CD4-positive, alpha-beta T cell treated with Interleukin-15 for 4 hours (primary cell): ENCODE results near the gene MELK.

Source experiments
- DNase-seq: peaks from one replicate; pipeline ENCODE4 v3.0.0-alpha.2; 2020; ENCODE audit warnings: low spot score

The MELK gene

GRCh38 chr9:36584620-36585460, 12.1 kb downstream of the MELK start:
- no peak for DNase-seq

DNA sequence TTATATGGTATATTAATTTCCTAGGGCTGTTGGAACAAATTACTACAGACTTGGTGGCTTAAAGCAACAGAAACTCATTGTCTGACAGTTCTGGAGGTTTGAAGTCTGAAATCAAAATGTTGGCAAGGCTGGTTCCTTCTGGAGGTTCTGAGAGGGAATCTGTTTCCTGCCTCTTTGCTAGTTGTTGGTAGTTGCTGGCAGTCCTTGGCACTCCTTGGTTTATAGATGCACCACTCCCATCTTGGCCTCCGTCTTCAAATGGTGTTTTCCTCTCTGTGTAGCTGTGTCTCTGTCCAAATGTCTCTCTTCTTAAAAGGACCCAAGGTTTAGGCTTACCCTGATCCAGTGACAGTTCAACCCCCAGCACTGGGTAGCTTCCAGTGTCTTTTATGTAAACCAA, 17.5 kb downstream of the MELK start:
- DNase-seq: no peak

- no peak for DNase-seq
These were observed 20.3 kb downstream of the MELK start for GRCh38 chr9:36592801-36593583.

- DNase-seq: no peak
These were observed 21.5 kb downstream of the MELK start for GRCh38 chr9:36594213-36594612.

GRCh38 chr9:36597412-36598178, 24.9 kb downstream of the MELK start:
- peak; percentile 9 for DNase-seq

DNA sequence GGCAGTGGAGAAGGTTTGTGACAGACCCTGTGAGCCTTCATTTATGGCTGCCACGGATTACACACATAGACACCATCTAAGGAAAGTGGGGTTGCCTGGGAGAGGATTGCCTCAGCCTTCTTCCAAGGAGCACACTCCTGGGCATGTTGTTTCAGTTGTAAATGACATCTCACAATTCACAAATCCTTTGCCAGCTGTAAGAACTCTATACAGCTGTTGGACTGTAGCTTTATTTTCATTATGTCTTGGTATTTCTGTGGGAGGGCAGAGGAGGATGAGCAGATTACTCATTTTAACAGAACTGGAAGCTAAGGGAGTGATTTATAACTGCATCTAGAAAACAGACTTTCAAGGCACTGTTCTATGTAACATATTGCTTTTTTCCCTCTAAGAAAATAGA, 25.6 kb downstream of the MELK start:
- DNase-seq: no peak

- peak; percentile 18 for DNase-seq
These were observed 30.3 kb downstream of the MELK start for GRCh38 chr9:36603006-36603405.

GRCh38 chr9:36609306-36609705, 36.6 kb downstream of the MELK start:
- DNase-seq: no peak

DNA sequence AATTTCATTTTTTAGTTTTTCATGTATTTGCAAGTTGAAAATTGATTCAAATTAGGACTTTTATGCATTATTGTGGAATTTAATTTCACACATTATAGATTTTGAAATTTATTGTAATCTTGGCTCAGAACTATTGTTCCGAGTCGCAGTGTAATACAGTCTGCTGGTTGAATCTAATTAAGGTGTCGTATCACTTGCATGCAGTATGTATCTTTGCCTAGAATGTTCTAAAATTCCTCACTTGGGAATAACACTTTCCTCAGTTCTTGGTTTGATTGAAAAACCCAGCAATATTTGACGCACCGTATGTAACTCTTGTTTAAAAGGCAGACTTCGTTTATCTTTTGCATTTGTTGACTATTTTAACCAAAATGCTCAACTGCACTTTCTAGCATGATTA, 49.4 kb downstream of the MELK start:
- no peak for DNase-seq

- DNase-seq: no peak
These were observed 50.6 kb downstream of the MELK start for GRCh38 chr9:36623280-36623679.

DNA sequence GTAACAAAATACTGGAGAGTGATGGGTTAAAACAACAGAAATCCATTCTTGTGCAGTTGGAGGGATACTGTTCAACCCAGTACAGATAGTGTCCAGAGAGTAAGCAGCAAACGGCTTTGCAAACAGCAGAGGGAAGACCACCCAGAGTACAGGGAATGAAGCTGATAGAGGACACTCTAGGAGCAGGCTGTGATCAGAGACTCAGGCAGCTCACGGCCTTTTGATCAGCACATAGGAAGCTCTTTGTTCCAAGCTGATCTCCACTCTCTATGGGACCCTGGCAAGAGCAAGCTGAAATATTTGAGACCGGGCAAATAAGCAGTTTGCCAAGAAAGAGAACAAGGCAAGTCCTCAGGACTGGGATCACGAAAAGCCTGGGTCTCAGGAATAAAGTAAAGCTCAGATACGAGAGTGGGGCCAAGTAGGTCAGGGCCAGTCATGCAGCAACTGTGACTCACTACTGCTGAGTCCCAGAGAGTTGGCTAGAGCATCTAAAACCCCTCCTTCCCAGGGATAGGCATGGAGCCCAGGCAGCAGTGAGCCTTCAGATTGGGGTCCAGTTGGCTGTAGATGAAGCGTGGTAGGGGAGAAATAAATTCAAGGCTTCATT, 52.4 kb downstream of the MELK start:
- DNase-seq: no peak

GRCh38 chr9:36632892-36633291, 60.2 kb downstream of the MELK start:
- peak; percentile 20 for DNase-seq

GRCh38 chr9:36637491-36638270, 65.0 kb downstream of the MELK start:
- DNase-seq: no peak

DNA sequence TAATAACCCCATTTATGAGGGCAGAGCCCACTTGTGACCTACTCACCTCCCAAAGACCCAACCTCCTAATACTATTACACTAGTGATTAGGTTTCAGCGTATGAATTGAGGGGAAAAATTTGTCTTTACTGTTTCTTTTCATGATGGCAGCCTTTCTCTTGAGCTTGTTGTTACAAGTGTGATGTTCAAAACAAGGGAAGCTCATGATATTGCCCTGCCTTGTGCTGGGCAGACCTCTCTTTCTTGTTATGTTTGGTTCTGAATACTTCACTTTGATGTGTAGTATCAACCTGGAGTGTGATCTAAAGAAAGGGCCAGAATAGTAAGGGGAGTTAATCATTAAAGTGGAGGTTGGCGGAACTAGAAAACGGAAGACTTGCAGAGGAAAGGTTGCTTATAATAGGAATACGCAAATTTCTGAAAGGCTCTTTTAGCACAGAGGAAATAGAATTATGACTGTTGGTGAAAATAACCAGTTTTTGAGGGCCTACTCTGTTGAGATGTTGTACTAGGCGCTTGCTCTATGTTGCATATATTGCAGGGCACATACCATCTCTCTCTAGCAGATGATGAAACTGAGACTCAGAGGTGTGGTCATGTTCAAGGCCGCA, 68.2 kb downstream of the MELK start:
- no peak for DNase-seq

DNA sequence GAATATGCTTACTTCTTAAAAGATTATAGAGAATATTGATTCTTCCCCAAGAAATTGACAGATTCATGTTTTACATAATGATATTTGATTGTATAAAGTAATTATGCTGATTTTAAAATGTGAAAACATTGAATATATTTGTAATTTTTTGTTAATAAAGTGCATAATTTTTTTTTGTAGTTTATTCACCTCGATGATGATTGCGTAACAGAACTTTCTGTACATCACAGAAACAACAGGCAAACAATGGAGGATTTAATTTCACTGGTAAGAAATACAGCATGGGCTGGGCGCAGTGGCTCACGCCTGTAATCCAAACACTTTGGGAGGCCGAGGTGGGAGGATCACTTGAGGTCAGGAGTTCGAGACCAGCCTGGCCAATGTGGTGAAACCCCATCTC, 70.1 kb downstream of the MELK start:
- DNase-seq: no peak

GRCh38 chr9:36656842-36657241, 84.1 kb downstream of the MELK start:
- DNase-seq: no peak

DNA sequence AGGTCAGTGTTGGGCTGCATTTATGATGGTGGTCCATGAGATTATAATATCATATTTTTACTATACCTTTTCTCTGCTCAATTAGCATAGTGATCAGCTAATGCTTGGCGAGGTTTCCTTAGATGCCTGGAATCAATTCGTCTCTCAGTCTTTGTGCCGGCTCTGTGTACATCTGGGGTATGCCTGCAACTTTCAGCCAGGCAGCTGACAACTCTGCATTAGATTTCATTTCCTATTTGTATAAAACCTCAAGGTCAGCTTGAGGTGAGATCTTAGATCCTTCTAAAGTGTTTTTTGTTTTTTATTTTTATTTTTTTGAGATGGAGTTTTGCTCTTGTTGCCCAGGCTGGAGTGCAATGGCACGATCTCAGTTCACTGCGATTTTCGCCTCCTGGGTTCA, 86.8 kb downstream of the MELK start:
- no peak for DNase-seq

DNA sequence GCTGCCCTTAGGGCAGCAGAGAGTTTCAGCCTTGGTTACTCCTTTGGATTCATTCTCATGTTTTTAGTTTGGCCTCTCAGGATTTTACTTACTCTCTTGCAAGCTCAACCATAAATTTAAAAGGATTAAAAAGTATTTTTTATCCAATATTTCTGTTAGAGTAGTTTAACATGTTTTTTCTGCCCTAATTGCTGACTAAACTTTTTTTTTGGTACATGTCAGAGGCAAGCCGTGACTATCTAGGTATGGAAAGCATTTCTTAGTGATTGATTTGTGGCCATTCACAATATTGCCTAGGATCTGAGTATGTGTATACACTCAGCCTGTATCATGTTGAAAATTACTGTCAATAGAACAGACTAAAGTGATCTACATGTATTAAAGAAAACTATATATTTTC, 92.1 kb downstream of the MELK start:
- no peak for DNase-seq

- no peak for DNase-seq
These were observed 92.7 kb downstream of the MELK start for GRCh38 chr9:36665387-36665786.

GRCh38 chr9:36665921-36666431, 93.3 kb downstream of the MELK start:
- DNase-seq: no peak

- no peak for DNase-seq
These were observed 98.9 kb downstream of the MELK start for GRCh38 chr9:36671561-36671960.
